Kidney glomerular epithelial cell (primary cell): ENCODE measurements around the gene SRP72.
"Not testable (repeated sequence)": the region's sequence is repeated elsewhere in the genome, so short reads cannot be mapped to it uniquely, and the experiment has no call there.

Source experiments
- DNase-seq: peaks from one replicate; lab custom pipeline; 2025; lab: John Stamatoyannopoulos, UW

Gene SRP72

GRCh38 chr4:56467284-56468096 is at the start of gene SRP72:
Gene SRP72, plus strand, starts transcription at chr4:56467617. Its CDS starts 19 bp downstream, at chr4:56467636.
- peak; percentile 85 for DNase-seq

- DNase-seq: no peak
Observed at GRCh38 chr4:56424176-56424575, 43.2 kb upstream of the SRP72 start.

- DNase-seq: peak; percentile 50
Observed at GRCh38 chr4:56424697-56425514, 42.5 kb upstream of the SRP72 start.

DNA sequence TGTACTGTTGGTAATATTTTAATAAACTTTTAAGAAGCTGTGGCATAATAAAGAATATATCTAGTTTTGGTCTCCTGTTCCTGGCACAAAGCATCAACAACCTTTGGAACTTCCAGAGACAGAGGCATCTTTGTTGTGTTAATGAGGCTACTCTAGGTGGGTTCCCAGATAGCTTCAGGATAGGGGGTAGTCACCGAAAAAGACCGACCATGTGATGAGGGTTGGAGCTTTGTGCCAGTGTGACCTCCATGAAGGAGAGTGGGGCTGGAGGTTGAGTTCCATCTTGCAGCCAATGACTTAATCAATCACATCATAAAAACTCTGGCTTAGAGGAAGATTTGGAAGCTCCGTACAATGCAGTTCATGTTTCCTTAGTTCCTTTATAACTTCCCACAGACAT is 41.9 kb upstream of the SRP72 start:
- no peak for DNase-seq

DNA sequence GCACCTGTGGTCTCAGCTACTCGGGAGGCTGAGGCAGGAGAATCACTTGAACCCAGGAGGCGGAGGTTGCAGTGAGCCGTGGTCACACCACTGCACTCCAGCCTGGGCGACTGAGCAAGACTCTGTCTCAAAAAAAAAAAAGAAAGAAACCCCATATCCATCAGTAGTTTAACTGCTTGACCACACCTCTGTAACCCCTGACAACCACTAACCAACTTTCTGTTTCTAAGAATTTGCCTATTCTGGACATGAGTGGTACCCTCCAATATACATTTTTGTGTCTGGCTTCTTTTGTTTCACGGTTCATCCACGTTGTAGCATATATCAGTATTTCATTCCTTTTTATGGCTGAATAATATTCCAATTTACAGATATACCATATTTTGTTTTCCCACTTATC is 41.1 kb upstream of the SRP72 start:
- DNase-seq: no peak

- DNase-seq: no peak
Observed at GRCh38 chr4:56427179-56427578, 40.2 kb upstream of the SRP72 start.

- DNase-seq: no peak
Observed at GRCh38 chr4:56430203-56430602, 37.2 kb upstream of the SRP72 start.

DNA sequence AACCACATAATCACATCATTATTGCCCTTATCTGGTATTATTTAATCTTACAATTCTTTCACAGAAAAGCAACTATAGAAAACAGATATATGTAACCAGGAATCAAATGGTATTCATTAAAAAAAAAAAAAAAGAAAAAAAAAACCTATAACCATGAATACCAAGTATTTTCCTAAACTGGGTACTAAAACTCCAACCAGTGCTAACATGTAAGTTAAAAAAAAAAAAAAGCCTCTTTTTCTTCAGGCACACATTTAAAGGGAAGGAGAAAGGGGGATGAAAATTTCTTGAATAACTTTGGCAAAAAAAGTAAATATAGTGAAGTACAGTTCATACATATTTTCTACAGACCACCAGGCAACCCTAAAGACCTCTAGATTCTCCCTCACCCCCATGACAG is 34.1 kb upstream of the SRP72 start:
- DNase-seq: no peak

DNA sequence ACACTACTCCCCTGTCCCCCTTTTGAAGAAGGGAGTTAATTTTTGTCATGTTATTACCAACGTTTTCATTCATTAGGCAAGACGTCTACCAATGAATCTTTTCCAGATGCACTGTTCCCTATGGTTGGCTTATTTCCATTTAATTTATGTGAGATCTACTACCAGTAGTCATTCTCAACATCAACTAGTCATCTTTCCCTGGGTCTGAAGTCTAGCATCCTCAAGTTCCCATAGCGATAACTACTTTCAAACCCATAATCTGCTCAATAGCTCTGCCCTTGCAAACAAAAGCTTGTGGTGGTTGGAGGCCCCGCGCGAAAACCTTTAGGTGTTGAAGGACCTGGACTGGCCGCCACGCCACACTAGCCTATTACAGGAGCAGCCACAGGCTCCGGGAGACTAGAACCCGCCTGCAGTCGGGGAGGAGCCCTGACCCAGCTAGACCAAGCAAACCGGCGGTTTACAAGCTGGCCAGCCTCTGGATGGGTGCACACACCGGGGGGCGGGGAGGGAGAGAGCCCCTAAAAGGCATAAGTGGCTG is 32.7 kb upstream of the SRP72 start:
- peak; percentile 50 for DNase-seq

GRCh38 chr4:56435140-56435926 is 32.1 kb upstream of the SRP72 start, which contains the start of gene PPAT:
Gene PPAT, minus strand, starts transcription at chr4:56435615. Its CDS starts 138 bp downstream, at chr4:56435477.
- DNase-seq: peak; percentile 94

GRCh38 chr4:56438766-56439165 is 28.7 kb upstream of the SRP72 start:
- no peak for DNase-seq

- DNase-seq: no peak
Observed at GRCh38 chr4:56440983-56441382, 26.4 kb upstream of the SRP72 start.

- no peak for DNase-seq
Observed at GRCh38 chr4:56444719-56445118, 22.7 kb upstream of the SRP72 start.

DNA sequence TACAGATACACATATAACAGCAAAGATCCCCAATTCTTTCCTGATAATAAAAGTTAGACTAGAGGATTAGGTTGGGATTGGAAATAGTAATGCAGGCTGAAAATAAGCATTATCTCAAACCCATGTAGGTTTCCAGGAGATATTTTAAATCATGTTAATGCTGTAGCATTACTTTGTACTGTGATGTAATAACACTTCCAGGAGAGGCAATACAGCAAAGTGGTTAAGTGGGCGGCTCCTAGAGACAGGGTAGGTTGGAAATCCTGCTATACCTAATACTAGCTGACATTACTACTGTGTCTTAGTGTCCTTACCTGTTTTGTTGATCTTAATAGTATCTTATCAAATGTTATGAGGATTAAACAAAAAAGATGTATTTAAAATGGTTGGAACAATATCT is 21.7 kb upstream of the SRP72 start:
- no peak for DNase-seq

- DNase-seq: no peak
Observed at GRCh38 chr4:56448301-56448700, 19.1 kb upstream of the SRP72 start.

- not testable (repeated sequence) for DNase-seq
Observed at GRCh38 chr4:56449475-56449874, 17.9 kb upstream of the SRP72 start.

DNA sequence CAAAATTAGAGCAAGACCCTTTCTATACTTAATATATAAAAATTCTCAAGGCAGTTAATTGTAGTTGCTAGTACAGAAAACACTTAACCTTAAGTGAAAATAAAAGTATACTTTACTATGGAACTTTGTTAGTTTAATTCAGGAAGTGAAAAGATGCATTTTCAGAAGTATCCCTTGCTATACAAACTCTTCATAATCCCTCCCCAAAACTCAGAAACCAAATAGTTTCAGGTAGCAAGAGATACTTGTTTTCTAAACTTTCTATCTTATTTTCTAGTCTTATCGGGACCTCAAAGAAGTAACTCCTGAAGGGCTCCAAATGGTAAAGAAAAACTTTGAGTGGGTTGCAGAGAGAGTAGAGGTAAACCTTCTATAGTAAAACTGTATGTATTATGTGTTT is 17.1 kb upstream of the SRP72 start:
- DNase-seq: no peak

DNA sequence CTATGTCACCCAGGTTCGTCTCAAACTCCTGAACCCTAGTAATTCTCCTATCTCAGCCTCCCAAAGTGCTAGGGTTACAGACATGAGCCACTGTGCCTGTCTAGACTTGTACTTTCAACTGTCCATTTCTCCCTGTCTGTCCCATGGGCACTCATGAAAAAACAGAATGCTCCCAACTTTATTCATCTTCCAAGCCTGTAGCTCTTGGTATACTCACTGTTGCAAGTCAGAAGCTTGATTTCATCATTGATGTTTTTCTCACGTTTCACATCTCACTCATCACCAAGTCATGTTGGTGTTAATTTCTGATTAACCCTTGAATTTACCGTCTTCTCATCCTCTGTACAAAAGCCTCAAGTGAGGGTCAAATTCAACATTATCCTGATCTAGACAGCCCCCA is 7.3 kb upstream of the SRP72 start:
- DNase-seq: no peak

DNA sequence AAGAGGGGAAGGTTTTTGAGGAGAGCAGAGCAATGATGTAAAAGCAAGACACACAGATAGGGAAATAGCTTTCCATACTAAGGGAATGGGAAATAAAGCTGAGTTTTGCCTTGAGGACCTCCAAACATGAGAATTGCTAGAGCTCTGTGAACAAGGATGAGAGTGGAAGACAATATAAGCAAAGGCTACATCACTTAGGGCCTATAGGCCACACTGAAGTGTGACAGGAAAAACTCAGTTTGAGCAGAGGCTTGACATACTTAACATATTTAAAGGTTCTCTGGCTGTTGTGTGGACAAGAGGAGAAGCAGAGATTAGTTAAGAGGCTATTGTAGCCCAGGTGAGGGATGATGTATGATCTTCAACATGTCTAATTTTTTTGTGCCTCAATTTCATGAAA is 5.3 kb upstream of the SRP72 start:
- DNase-seq: no peak

DNA sequence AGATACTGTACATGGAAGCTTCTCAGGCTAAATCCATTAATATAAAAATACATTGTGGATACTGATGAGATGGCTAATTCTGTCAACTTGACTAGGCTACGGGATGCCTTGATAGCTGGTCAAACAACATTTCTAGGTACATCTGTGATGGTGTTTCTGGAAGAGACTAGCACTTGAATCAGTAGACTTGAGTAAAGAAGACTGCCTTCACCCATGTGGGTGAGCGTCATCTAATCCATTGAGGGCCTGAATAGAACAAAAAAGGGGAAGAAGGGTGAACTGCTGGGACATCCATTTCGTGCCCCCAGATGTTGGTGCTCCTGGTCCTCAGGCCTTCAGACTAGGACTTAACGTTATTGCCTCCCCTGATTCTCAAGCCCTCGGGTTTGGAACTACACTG is 3.7 kb upstream of the SRP72 start:
- DNase-seq: no peak

- no peak for DNase-seq
Observed at GRCh38 chr4:56464581-56464980, 2.8 kb upstream of the SRP72 start.
